ENCODE results near the gene PREX1. TPM values are rescaled to one million over a fixed set of nuclear protein-coding genes. Genes with fewer than 3 reads are reported as not detected.
A peak's percentile ranks its signal among the peaks of the same experiment; 100 is the strongest.

PREX1 gene
- total RNA-seq, 1 donor from 2014 or later, result 17.7 TPM

GRCh38 chr20:48718786-48719578 lies 108.8 kb downstream of the PREX1 start:
- H3K4me1 ChIP-seq, result peaks cover 32% of the 10 kb centered on the region
- TF ChIP-seq CTCF (IDR thresholded peaks at IDR 0.05) (no peak), POLR2A (IDR thresholded peaks at IDR 0.05) (no peak), POLR2AphosphoS5 (IDR thresholded peaks at IDR 0.05; ENCODE audit: insufficient read depth in 1 of 2, low read depth in 1 of 2) (no peak)

GRCh38 chr20:48717680-48718223 lies 110.0 kb downstream of the PREX1 start:
- DNase-seq (ENCODE audit: extremely low spot score in 2 of 2), result no peak
- no peaks in the 10 kb centered on the region for H3K9me3 ChIP-seq
- TF ChIP-seq POLR2AphosphoS5 (IDR thresholded peaks at IDR 0.05; ENCODE audit: insufficient read depth in 1 of 2, low read depth in 1 of 2), result no peak
- TF ChIP-seq CTCF (IDR thresholded peaks at IDR 0.05), result no peak
- TF ChIP-seq POLR2A (IDR thresholded peaks at IDR 0.05), result no peak
- no peak overlapping the region for H3K27ac ChIP-seq
- H3K4me3 ChIP-seq, result no peak overlapping the region
- no peaks in the 10 kb centered on the region for H3K36me3 ChIP-seq
- peaks cover 23% of the 10 kb centered on the region for H3K4me1 ChIP-seq
- intact Hi-C loops (cut with DNase I), result no loop called here
- H3K27me3 ChIP-seq, result no peaks in the 10 kb centered on the region

More at GRCh38 chr20:48718786-48719578, 108.8 kb downstream of the PREX1 start:
- DNase-seq (ENCODE audit: extremely low spot score in 2 of 2), result no peak
- no peak overlapping the region for H3K4me3 ChIP-seq
- intact Hi-C loops (cut with DNase I), result no loop called here
- H3K9me3 ChIP-seq, result no peaks in the 10 kb centered on the region
- H3K27me3 ChIP-seq, result no peaks in the 10 kb centered on the region
- no peaks in the 10 kb centered on the region for H3K36me3 ChIP-seq
- H3K27ac ChIP-seq, result no peak overlapping the region

- DNase-seq (ENCODE audit: extremely low spot score in 2 of 2), result no peak
- no peak overlapping the region for H3K27ac ChIP-seq
- no peaks in the 10 kb centered on the region for H3K9me3 ChIP-seq
- H3K4me3 ChIP-seq, result no peak overlapping the region
- H3K27me3 ChIP-seq, result no peaks in the 10 kb centered on the region
- TF ChIP-seq POLR2AphosphoS5 (IDR thresholded peaks at IDR 0.05; ENCODE audit: insufficient read depth in 1 of 2, low read depth in 1 of 2) (no peak), POLR2A (IDR thresholded peaks at IDR 0.05) (no peak), CTCF (IDR thresholded peaks at IDR 0.05) (no peak)
- H3K36me3 ChIP-seq, result no peaks in the 10 kb centered on the region
- intact Hi-C loops (cut with DNase I), result no loop called here
- peaks cover 17% of the 10 kb centered on the region for H3K4me1 ChIP-seq
Measured at GRCh38 chr20:48717095-48717672, 110.6 kb downstream of the PREX1 start.

- H3K36me3 ChIP-seq, result no peaks in the 10 kb centered on the region
- intact Hi-C loops (cut with DNase I), result no loop called here
- no peak overlapping the region for H3K27ac ChIP-seq
- no peaks in the 10 kb centered on the region for H3K27me3 ChIP-seq
- DNase-seq (ENCODE audit: extremely low spot score in 2 of 2), result no peak
- no peaks in the 10 kb centered on the region for H3K9me3 ChIP-seq
- no peak overlapping the region for H3K4me3 ChIP-seq
- TF ChIP-seq POLR2AphosphoS5 (IDR thresholded peaks at IDR 0.05; ENCODE audit: insufficient read depth in 1 of 2, low read depth in 1 of 2) (no peak), POLR2A (IDR thresholded peaks at IDR 0.05) (no peak), CTCF (IDR thresholded peaks at IDR 0.05) (no peak)
- H3K4me1 ChIP-seq, result peaks cover 11% of the 10 kb centered on the region
Measured at GRCh38 chr20:48716541-48716940, 111.3 kb downstream of the PREX1 start.

GRCh38 chr20:48716086-48716485 lies 111.7 kb downstream of the PREX1 start:
- Histone ChIP-seq H3K27ac (no peak overlapping the region), H3K27me3 (no peaks in the 10 kb centered on the region), H3K36me3 (no peaks in the 10 kb centered on the region), H3K4me1 (peaks cover 6% of the 10 kb centered on the region), H3K9me3 (no peaks in the 10 kb centered on the region), H3K4me3 (no peak overlapping the region)
- DNase-seq (ENCODE audit: extremely low spot score in 2 of 2), result no peak
- intact Hi-C loops (cut with DNase I), result no loop called here
- TF ChIP-seq POLR2A (IDR thresholded peaks at IDR 0.05), result no peak
- peak in 1 of 2 donors; percentile 14 for TF ChIP-seq POLR2AphosphoS5 (IDR thresholded peaks at IDR 0.05; ENCODE audit: insufficient read depth in 1 of 2, low read depth in 1 of 2)

Measured in vagina (tissue), 2 donors.